ENCODE measurements around the gene ATG101.

DNA sequence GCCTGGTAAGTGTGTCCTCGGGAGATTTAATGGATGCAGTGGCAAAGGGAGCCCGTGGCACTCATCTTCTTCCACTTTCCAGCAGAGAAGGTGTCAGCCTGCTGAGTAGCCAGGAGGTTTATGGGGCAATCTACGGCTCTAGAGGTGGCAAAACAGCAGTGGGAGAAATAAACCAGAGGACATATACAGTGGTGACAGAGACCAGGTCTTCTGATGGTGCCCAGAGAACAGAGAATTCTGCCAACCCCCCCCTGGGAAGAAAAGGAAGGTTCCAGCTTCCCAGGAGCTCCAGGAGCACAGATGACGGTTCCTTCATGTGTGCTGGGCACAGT lies 52.7 kb downstream of the ATG101 start:
- TF ChIP-seq POLR2A (IDR thresholded peaks at IDR 0.05): no peak
- TF ChIP-seq, protein P1, sequence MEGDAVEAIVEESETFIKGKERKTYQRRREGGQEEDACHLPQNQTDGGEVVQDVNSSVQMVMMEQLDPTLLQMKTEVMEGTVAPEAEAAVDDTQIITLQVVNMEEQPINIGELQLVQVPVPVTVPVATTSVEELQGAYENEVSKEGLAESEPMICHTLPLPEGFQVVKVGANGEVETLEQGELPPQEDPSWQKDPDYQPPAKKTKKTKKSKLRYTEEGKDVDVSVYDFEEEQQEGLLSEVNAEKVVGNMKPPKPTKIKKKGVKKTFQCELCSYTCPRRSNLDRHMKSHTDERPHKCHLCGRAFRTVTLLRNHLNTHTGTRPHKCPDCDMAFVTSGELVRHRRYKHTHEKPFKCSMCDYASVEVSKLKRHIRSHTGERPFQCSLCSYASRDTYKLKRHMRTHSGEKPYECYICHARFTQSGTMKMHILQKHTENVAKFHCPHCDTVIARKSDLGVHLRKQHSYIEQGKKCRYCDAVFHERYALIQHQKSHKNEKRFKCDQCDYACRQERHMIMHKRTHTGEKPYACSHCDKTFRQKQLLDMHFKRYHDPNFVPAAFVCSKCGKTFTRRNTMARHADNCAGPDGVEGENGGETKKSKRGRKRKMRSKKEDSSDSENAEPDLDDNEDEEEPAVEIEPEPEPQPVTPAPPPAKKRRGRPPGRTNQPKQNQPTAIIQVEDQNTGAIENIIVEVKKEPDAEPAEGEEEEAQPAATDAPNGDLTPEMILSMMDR (IDR thresholded peaks at IDR 0.05): no peak

All from uterus (tissue), 2 donors.